HG03460 (cell line): ENCODE data around the gene ZNF605.
"Not testable (repeated sequence)": the region's sequence is repeated elsewhere in the genome, so short reads cannot be mapped to it uniquely, and the experiment has no call there.

Experiments used
- ATAC-seq: cut with Tn5 transposase; IDR thresholded peaks from one replicate; pipeline ENCODE4 v1.9.1; 2021; ENCODE audit not compliant: unreplicated experiment

Gene ZNF605

GRCh38 chr12:132956011-132956788 lies at the start of gene ZNF605:
Gene ZNF605, minus strand, starts transcription at chr12:132956306. Its CDS starts 10,671 bp downstream, at chr12:132945635.
- peak; percentile 94 for ATAC-seq

- no peak for ATAC-seq
These were observed 42.6 kb upstream of the ZNF605 start for GRCh38 chr12:132998741-132999140.

- ATAC-seq, result no peak
These were observed 30.7 kb upstream of the ZNF605 start for GRCh38 chr12:132986885-132987225.

GRCh38 chr12:132986001-132986884 lies 30.1 kb upstream of the ZNF605 start, which contains the start of gene ZNF26:
Gene ZNF26, plus strand, starts transcription at chr12:132986367. Its CDS starts 474 bp downstream, at chr12:132986841.
- peak; percentile 95 for ATAC-seq

DNA sequence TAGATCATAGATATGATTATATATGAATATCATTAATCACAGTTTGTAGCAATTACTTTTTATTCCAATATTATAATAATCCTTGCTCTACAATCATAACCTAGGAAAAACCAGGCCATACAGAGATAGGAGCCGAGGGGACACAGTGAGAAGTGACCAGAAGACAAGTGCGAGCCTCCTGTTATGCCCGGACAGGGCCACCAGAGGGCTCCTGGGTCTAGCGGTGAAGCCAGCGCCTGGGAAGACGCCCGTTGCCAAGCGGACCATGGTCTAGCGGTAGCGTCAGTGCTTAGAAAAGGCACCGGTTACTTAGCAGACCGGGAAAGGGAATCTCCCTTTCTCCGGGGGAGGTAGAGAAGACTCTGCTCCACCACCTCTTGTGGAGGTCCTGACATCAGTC lies 20.8 kb upstream of the ZNF605 start:
- not testable (repeated sequence) for ATAC-seq

- no peak for ATAC-seq
These were observed 16.3 kb upstream of the ZNF605 start for GRCh38 chr12:132972374-132972773.

- no peak for ATAC-seq
These were observed 11.6 kb upstream of the ZNF605 start for GRCh38 chr12:132967736-132968135.

- ATAC-seq, result no peak
These were observed 10.7 kb upstream of the ZNF605 start for GRCh38 chr12:132966676-132967415.

DNA sequence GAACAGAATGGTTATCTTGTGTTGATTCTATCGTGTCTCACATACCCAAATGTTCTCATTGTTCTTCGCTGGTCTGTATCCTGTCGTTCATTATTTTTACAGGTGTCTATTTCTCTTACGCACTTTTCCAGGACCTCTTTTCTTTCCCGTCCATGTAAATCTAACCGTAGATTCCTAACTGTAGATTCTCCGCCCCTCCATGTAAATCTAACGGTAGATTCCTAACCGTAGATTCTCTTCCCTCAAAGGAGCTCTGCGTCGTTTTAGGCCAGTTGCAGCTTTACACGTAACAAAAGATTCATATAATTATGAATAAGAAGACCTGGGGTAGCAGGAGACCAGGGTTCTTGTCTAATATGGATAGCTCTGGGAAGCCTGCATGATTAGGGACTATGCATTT lies 9.7 kb upstream of the ZNF605 start:
- no peak for ATAC-seq

GRCh38 chr12:132963947-132964346 lies 7.8 kb upstream of the ZNF605 start:
- not testable (repeated sequence) for ATAC-seq

- ATAC-seq, result not testable (repeated sequence)
These were observed 5.7 kb upstream of the ZNF605 start for GRCh38 chr12:132961790-132962189.

GRCh38 chr12:132955094-132956010 lies 754 bp downstream of the ZNF605 start:
- peak; percentile 32 for ATAC-seq

- ATAC-seq, result no peak
These were observed 1.5 kb downstream of the ZNF605 start for GRCh38 chr12:132954471-132955048.

GRCh38 chr12:132953771-132954170 lies 2.3 kb downstream of the ZNF605 start:
- ATAC-seq, result no peak

DNA sequence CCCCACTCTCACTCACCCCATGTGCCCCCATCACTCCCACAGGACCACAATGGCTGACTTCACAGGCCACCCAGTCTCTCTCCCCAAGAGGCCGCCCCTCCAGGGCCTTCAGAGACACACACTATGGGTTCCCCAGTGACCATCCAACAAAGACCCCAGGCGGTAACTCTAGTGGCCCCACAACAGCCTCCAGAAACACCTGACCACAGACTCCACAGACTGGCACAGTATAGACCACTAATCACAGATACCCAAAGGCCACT lies 3.0 kb downstream of the ZNF605 start:
- no peak for ATAC-seq

DNA sequence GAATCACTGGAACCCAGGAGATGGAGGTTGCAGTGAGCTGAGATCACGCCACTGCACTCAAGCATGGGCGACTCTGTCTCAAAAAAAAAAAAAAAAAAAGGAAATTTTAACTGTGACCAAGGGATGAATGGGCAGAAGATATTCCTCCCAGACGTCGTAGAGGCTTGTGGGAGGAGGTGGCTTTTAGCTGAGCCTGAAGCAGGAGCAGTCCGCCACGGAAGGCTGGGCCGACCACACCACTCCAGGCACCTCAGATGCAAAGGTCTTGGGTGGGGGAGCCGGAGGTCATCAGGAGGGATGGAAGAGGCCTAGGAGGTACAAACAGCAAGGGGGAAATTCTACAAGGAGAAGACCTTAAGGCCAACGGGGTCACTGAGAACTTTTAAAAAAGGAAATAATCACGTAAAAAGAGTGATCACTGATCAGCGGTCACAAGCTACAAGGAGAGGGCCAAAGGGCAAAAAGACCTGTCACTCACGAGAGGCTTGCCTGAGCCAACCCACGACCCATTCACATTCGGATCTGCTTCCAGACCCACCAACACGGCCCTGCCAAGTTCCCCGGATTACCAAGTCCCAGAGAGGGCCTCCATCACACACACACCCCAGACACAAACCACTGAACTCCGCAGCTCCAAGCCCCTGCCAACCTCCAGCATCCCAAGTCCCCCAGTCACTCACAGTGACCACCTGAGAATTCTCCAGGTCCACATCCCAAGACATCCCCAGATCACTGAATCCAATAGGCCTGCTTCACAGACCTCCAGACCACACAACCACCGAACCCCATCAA lies 3.5 kb downstream of the ZNF605 start:
- no peak for ATAC-seq

GRCh38 chr12:132951649-132952048 lies 4.5 kb downstream of the ZNF605 start:
- no peak for ATAC-seq

DNA sequence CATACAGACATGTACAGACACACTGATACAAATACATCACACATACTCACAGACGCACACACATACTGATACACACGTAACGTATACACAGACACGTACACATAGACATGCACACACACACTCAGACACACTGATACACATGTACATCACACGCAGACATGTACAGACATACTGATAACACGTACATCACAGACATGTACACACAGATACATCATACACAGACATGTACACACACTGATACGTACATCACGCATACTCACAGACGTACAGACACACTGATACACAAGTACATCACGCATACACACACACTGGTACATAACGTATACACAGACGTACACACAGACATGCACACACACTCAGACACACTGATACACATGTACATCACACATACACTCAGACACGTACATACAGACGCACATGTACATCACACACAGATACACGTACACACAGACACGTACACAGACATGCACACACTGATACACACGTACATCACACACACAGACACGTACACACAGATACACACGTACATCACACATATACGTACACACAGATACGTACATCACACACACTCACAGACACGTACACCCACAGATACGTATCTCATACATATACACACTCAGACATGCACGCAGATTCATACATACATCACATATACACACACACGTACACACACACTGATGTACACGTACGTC lies 5.1 kb downstream of the ZNF605 start:
- no peak for ATAC-seq
